Measurements from ENCODE around the gene SHC4. TPM values are rescaled to one million over a fixed set of nuclear protein-coding genes. Genes with fewer than 3 reads are reported as not detected.
A peak's percentile ranks its signal among the peaks of the same experiment; 100 is the strongest.

The SHC4 gene
- total and polyA plus RNA-seq, 8 donors = 0.25 to 4.4 (median 0.47) TPM; not detected in 2

GRCh38 chr15:48984021-48984710 is 20.4 kb upstream of the SHC4 start:
- WGBS, 5 donors = 67 to 85% (median 82%) methylated on average over 7 of the region's 7 CpGs
- H3K27ac ChIP-seq = peak overlapping the region in 1 of 5 donors; percentile 14
- no peaks in the 10 kb centered on the region for H3K9me3 ChIP-seq
- intact Hi-C loops (cut with DNase I; ENCODE audit: low total_unique reads) = no loop called here
- no peaks in the 10 kb centered on the region for H3K27me3 ChIP-seq
- H3K36me3 ChIP-seq = peaks cover 0 to 11% (median 9%) of the 10 kb centered on the region in 4 donors
- no peak for TF ChIP-seq POLR2A (IDR thresholded peaks at IDR 0.05)
- TF ChIP-seq CTCF (IDR thresholded peaks at IDR 0.05) = no peak
- no peak for TF ChIP-seq EP300 (IDR thresholded peaks at IDR 0.05)
- TF ChIP-seq POLR2AphosphoS5 (IDR thresholded peaks at IDR 0.05) = no peak
- H3K4me3 ChIP-seq = no peak overlapping the region
- DNase-seq = no peak
- peaks cover 0 to 10% (median 5%) of the 10 kb centered on the region in 4 donors for H3K4me1 ChIP-seq

GRCh38 chr15:48983300-48983699 is 19.6 kb upstream of the SHC4 start:
- 79 to 95% (median 80%) methylated on average over 5 of the region's 5 CpGs for WGBS, 5 donors
- H3K36me3 ChIP-seq = peaks cover 0 to 8% (median 5%) of the 10 kb centered on the region in 4 donors
- intact Hi-C loops (cut with DNase I; ENCODE audit: low total_unique reads) = no loop called here
- peaks cover 0 to 10% (median 5%) of the 10 kb centered on the region in 4 donors for H3K4me1 ChIP-seq
- H3K27me3 ChIP-seq = no peaks in the 10 kb centered on the region
- H3K4me3 ChIP-seq = no peak overlapping the region
- H3K27ac ChIP-seq = no peak overlapping the region
- H3K9me3 ChIP-seq = no peaks in the 10 kb centered on the region
- no peak for DNase-seq
- no peak for TF ChIP-seq POLR2AphosphoS5 (IDR thresholded peaks at IDR 0.05)
- TF ChIP-seq POLR2A (IDR thresholded peaks at IDR 0.05) = no peak

- intact Hi-C loops (cut with DNase I; ENCODE audit: low total_unique reads) = no loop called here
- H3K4me3 ChIP-seq = no peak overlapping the region
- H3K27ac ChIP-seq = no peak overlapping the region
- H3K4me1 ChIP-seq = peaks cover 0 to 10% (median 5%) of the 10 kb centered on the region in 4 donors
- no peak for DNase-seq
- no peaks in the 10 kb centered on the region for H3K9me3 ChIP-seq
- no peaks in the 10 kb centered on the region for H3K27me3 ChIP-seq
- 49 to 76% (median 75%) methylated on average over 4 of the region's 4 CpGs for WGBS, 5 donors
- TF ChIP-seq CTCF (IDR thresholded peaks at IDR 0.05) (no peak), POLR2AphosphoS5 (IDR thresholded peaks at IDR 0.05) (no peak), POLR2A (IDR thresholded peaks at IDR 0.05) (no peak), EP300 (IDR thresholded peaks at IDR 0.05) (no peak)
- no peaks in the 10 kb centered on the region for H3K36me3 ChIP-seq
These were observed 18.2 kb upstream of the SHC4 start for GRCh38 chr15:48981941-48982340.

GRCh38 chr15:48978638-48979037 is 14.9 kb upstream of the SHC4 start:
- WGBS, 5 donors = 63 to 81% (median 65%) methylated on average over 2 of the region's 2 CpGs
- Histone ChIP-seq H3K4me1 (peaks cover 5 to 15% (median 10%) of the 10 kb centered on the region in 4 donors), H3K4me3 (no peak overlapping the region), H3K27ac (no peak overlapping the region), H3K27me3 (no peaks in the 10 kb centered on the region), H3K36me3 (no peaks in the 10 kb centered on the region), H3K9me3 (no peaks in the 10 kb centered on the region)
- intact Hi-C loops (cut with DNase I; ENCODE audit: low total_unique reads) = no loop called here
- DNase-seq = no peak
- TF ChIP-seq EP300 (IDR thresholded peaks at IDR 0.05) = no peak
- TF ChIP-seq POLR2A (IDR thresholded peaks at IDR 0.05) = no peak
- no peak for TF ChIP-seq POLR2AphosphoS5 (IDR thresholded peaks at IDR 0.05)
- TF ChIP-seq CTCF (IDR thresholded peaks at IDR 0.05) = no peak
